ENCODE results near the gene METTL24. TPM values are rescaled to one million over a fixed set of nuclear protein-coding genes. Genes with fewer than 3 reads are reported as not detected.

The METTL24 gene
- total and polyA plus RNA-seq, 2 of the 13 experiments (the other 11 are each of a cell fraction or from before 2014, with no cell fraction given) = not detected

DNA sequence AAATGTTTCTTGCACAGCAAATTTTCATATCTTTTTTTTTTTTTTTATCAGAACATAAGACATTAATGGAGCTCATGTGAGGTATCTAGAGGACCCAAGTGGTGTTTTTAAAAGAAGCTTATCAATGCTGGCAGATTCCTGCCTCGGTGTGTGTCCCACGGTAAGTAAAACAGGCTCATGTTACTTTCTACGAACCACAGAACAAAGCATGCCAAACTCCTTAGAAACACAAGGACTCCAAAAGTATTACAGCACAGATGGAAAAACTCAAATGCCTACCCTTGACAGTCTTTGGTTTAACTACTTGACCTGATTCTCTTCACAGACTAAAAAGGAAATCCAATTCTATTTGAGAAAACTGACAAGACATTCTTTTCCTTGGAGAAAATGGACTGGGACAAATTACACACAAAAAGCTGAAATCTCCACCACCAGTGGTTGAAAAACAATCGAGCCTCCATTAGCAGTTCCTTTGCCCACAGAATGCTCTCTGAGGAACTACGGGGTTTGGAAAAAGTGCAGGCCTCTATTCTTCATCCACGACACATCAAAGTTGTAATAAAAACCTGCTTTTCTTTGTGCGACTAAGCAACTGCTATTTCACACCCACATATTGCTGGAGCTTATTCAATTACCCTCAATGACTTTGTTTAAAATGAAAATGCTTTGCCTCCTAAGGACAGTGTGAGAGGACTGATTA, 5.4 kb downstream of the METTL24 start:
- Histone ChIP-seq H3K9me3 (ENCODE audit: low read length) (no peaks in the 10 kb centered on the region), H3K4me2 (ENCODE audit: low read depth, low read length) (no peak overlapping the region), H3K36me3 (replicated peaks in 1 of 2; ENCODE audit: control insufficient read depth in 1 of 2, insufficient read depth in 2 of 2, low read length in 2 of 2) (no peaks in the 10 kb centered on the region), H3K9ac (ENCODE audit: insufficient read depth, low read depth, low read length) (no peak overlapping the region), H3K4me3 (replicated peaks in 1 of 3; ENCODE audit: insufficient read depth in 1 of 3, low read depth in 2 of 3, low read length in 3 of 3) (no peak overlapping the region), H3K27me3 (ENCODE audit: control insufficient read depth in 1 of 2, insufficient read depth in 2 of 2, low read length in 2 of 2) (no peaks in the 10 kb centered on the region; a peak in 1 of 5 replicates), H3K79me2 (ENCODE audit: insufficient read depth, low read length) (no peaks in the 10 kb centered on the region), H4K20me1 (ENCODE audit: insufficient read depth, low read length) (no peaks in the 10 kb centered on the region), H2AFZ (ENCODE audit: low read length) (no peak overlapping the region), H3K27ac (ENCODE audit: extremely low read length, insufficient read depth, low read length) (no peak overlapping the region), H3K4me1 (ENCODE audit: insufficient read depth, low read length) (peaks cover 13% of the 10 kb centered on the region)
- ChIA-PET POLR2A (no interaction called here), CTCF (ENCODE audit: low intra/inter-chr PET ratio, low total read pairs) (no interaction called here)
- in situ Hi-C loops (cut with HindIII; ENCODE audit: extremely low pct_ligation_motif_present, low pct_unique_long_range_greater_than_20kb) (no loop called here), intact Hi-C loops (cut with micrococcal nuclease; ENCODE audit: unreplicated experiment) (no loop called here)
- FAIRE-seq (no peak), ATAC-seq (no peak), DNase-seq (ENCODE audit: low spot score) (no peak)
- 63% methylated on average over 7 of the region's 7 CpGs for WGBS (ENCODE audit: low lambda C conversion rate)
- TF ChIP-seq, protein P1, sequence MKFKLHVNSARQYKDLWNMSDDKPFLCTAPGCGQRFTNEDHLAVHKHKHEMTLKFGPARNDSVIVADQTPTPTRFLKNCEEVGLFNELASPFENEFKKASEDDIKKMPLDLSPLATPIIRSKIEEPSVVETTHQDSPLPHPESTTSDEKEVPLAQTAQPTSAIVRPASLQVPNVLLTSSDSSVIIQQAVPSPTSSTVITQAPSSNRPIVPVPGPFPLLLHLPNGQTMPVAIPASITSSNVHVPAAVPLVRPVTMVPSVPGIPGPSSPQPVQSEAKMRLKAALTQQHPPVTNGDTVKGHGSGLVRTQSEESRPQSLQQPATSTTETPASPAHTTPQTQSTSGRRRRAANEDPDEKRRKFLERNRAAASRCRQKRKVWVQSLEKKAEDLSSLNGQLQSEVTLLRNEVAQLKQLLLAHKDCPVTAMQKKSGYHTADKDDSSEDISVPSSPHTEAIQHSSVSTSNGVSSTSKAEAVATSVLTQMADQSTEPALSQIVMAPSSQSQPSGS (CRISPR knock-in tag; IDR thresholded peaks at IDR 0.05) = no peak
- TF ChIP-seq ZNF234 (CRISPR knock-in tag; conservative IDR thresholded peaks at IDR 0.05) (no peak), HNF4A (CRISPR knock-in tag; IDR thresholded peaks at IDR 0.05) (no peak), ZNF136 (CRISPR knock-in tag; IDR thresholded peaks at IDR 0.05; ENCODE audit: low read depth) (no peak), ZNF546 (CRISPR knock-in tag; conservative IDR thresholded peaks at IDR 0.05) (no peak), ELF3 (CRISPR knock-in tag; IDR thresholded peaks at IDR 0.05) (no peak), NBN (conservative IDR thresholded peaks at IDR 0.05) (no peak), ZNF552 (CRISPR knock-in tag; IDR thresholded peaks at IDR 0.05; ENCODE audit: borderline replicate concordance) (no peak), RBAK (CRISPR knock-in tag; IDR thresholded peaks at IDR 0.05) (no peak), AGO1 (IDR thresholded peaks at IDR 0.05; ENCODE audit: low read depth, low read length, poor library complexity, severe bottlenecking) (no peak), GFI1 (CRISPR knock-in tag; IDR thresholded peaks at IDR 0.05; ENCODE audit: borderline replicate concordance) (no peak), ZSCAN31 (CRISPR knock-in tag; IDR thresholded peaks at IDR 0.05; ENCODE audit: low read depth) (no peak)
- TF ChIP-seq, protein P2, sequence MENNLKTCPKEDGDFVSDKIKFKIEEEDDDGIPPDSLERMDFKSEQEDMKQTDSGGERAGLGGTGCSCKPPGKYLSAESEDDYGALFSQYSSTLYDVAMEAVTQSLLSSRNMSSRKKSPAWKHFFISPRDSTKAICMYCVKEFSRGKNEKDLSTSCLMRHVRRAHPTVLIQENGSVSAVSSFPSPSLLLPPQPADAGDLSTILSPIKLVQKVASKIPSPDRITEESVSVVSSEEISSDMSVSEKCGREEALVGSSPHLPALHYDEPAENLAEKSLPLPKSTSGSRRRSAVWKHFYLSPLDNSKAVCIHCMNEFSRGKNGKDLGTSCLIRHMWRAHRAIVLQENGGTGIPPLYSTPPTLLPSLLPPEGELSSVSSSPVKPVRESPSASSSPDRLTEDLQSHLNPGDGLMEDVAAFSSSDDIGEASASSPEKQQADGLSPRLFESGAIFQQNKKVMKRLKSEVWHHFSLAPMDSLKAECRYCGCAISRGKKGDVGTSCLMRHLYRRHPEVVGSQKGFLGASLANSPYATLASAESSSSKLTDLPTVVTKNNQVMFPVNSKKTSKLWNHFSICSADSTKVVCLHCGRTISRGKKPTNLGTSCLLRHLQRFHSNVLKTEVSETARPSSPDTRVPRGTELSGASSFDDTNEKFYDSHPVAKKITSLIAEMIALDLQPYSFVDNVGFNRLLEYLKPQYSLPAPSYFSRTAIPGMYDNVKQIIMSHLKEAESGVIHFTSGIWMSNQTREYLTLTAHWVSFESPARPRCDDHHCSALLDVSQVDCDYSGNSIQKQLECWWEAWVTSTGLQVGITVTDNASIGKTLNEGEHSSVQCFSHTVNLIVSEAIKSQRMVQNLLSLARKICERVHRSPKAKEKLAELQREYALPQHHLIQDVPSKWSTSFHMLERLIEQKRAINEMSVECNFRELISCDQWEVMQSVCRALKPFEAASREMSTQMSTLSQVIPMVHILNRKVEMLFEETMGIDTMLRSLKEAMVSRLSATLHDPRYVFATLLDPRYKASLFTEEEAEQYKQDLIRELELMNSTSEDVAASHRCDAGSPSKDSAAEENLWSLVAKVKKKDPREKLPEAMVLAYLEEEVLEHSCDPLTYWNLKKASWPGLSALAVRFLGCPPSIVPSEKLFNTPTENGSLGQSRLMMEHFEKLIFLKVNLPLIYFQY (CRISPR knock-in tag; IDR thresholded peaks at IDR 0.05; ENCODE audit: borderline replicate concordance) = no peak
- TF ChIP-seq, protein P3, sequence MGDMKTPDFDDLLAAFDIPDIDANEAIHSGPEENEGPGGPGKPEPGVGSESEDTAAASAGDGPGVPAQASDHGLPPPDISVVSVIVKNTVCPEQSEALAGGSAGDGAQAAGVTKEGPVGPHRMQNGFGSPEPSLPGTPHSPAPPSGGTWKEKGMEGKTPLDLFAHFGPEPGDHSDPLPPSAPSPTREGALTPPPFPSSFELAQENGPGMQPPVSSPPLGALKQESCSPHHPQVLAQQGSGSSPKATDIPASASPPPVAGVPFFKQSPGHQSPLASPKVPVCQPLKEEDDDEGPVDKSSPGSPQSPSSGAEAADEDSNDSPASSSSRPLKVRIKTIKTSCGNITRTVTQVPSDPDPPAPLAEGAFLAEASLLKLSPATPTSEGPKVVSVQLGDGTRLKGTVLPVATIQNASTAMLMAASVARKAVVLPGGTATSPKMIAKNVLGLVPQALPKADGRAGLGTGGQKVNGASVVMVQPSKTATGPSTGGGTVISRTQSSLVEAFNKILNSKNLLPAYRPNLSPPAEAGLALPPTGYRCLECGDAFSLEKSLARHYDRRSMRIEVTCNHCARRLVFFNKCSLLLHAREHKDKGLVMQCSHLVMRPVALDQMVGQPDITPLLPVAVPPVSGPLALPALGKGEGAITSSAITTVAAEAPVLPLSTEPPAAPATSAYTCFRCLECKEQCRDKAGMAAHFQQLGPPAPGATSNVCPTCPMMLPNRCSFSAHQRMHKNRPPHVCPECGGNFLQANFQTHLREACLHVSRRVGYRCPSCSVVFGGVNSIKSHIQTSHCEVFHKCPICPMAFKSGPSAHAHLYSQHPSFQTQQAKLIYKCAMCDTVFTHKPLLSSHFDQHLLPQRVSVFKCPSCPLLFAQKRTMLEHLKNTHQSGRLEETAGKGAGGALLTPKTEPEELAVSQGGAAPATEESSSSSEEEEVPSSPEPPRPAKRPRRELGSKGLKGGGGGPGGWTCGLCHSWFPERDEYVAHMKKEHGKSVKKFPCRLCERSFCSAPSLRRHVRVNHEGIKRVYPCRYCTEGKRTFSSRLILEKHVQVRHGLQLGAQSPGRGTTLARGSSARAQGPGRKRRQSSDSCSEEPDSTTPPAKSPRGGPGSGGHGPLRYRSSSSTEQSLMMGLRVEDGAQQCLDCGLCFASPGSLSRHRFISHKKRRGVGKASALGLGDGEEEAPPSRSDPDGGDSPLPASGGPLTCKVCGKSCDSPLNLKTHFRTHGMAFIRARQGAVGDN (CRISPR knock-in tag; IDR thresholded peaks at IDR 0.05) = no peak
- no TSS peak for BruUV-seq (replicated peaks)

Data from HepG2 (cell line).